DOHH2 (cell line): ENCODE data around the gene COPS4.
"Not testable (repeated sequence)": the region's sequence is repeated elsewhere in the genome, so short reads cannot be mapped to it uniquely, and the experiment has no call there.

Experiments
- H3F3A ChIP-seq: fragments of 200-600 bp; sonication (generic), shearing (Covaris generic); 2 replicates; pipeline ENCODE4 v1.6.0; 2016; ENCODE audit warnings: antibody characterized with exemption, mild to moderate bottlenecking; ENCODE audit not compliant: control insufficient read depth, insufficient read depth
- H3K27ac ChIP-seq: fragments of 200-600 bp; sonication (generic); 2 replicates; pipeline ENCODE4 v1.5.1; 2014; ENCODE audit warnings: low read depth, mild to moderate bottlenecking, low read length, moderate library complexity
- H3K27me3 ChIP-seq: fragments of 200-600 bp; sonication (generic); 2 replicates; pipeline ENCODE4 v1.6.1; 2014; ENCODE audit warnings: mild to moderate bottlenecking, low read length, mixed read lengths; ENCODE audit not compliant: control insufficient read depth
- H3K36me3 ChIP-seq: fragments of 200-600 bp; sonication (generic); 2 replicates; pipeline ENCODE4 v1.6.1; 2014; ENCODE audit warnings: mild to moderate bottlenecking, low read length, moderate library complexity, mixed read lengths; ENCODE audit not compliant: control insufficient read depth
- H3K4me1 ChIP-seq: fragments of 200-600 bp; sonication (generic); 2 replicates; pipeline ENCODE4 v1.6.1; 2014; ENCODE audit warnings: mild to moderate bottlenecking, low read length, mixed read lengths; ENCODE audit not compliant: control insufficient read depth
- H3K4me2 ChIP-seq: fragments of 200-600 bp; sonication (generic); 2 replicates; pipeline ENCODE4 v1.6.0; 2014; ENCODE audit warnings: mild to moderate bottlenecking, low read length, moderate library complexity
- H3K4me3 ChIP-seq: fragments of 200-600 bp; sonication (generic); 2 replicates; pipeline ENCODE4 v1.5.1; 2014; ENCODE audit warnings: mild to moderate bottlenecking, low read length, mixed read lengths
- H3K79me2 ChIP-seq: fragments of 200-600 bp; sonication (generic); 2 replicates; pipeline ENCODE4 v1.6.1; 2014; ENCODE audit warnings: mild to moderate bottlenecking, low read length, mixed read lengths; ENCODE audit not compliant: control insufficient read depth
- H3K9me2 ChIP-seq: fragments of 200-600 bp; sonication (generic); replicated peaks from 2 replicates; pipeline ENCODE4 v1.6.1; 2014; ENCODE audit warnings: mild to moderate bottlenecking, low read length, mixed read lengths; ENCODE audit not compliant: control insufficient read depth
- H3K9me3 ChIP-seq: fragments of 200-600 bp; sonication (generic); 2 replicates; pipeline ENCODE4 v1.6.1; 2014; ENCODE audit warnings: antibody characterized with exemption, low read length, mixed read lengths; ENCODE audit not compliant: control insufficient read depth, insufficient read depth
- H4K20me1 ChIP-seq: fragments of 200-600 bp; sonication (generic); 2 replicates; pipeline ENCODE4 v1.6.0; 2014; ENCODE audit warnings: low read depth, mild to moderate bottlenecking, antibody characterized with exemption, low read length, moderate library complexity; ENCODE audit not compliant: control insufficient read depth, insufficient read depth
- EZH2phosphoT487 ChIP-seq: fragments of 200-600 bp; sonication (generic); IDR thresholded peaks from 2 replicates; pipeline ENCODE4 v1.6.1; 2017; ENCODE audit warnings: borderline replicate concordance, mild to moderate bottlenecking, antibody characterized with exemption, low read length, moderate library complexity, mixed read lengths
- TF ChIP-seq, protein P1 (sequence below): fragments of 200-600 bp; sonication (generic); IDR thresholded peaks from one replicate; pipeline ENCODE4 v1.5.1; 2014; ENCODE audit warnings: antibody characterized with exemption, mild to moderate bottlenecking, low read depth, low read length; ENCODE audit not compliant: poor library complexity, severe bottlenecking

COPS4 gene

DNA sequence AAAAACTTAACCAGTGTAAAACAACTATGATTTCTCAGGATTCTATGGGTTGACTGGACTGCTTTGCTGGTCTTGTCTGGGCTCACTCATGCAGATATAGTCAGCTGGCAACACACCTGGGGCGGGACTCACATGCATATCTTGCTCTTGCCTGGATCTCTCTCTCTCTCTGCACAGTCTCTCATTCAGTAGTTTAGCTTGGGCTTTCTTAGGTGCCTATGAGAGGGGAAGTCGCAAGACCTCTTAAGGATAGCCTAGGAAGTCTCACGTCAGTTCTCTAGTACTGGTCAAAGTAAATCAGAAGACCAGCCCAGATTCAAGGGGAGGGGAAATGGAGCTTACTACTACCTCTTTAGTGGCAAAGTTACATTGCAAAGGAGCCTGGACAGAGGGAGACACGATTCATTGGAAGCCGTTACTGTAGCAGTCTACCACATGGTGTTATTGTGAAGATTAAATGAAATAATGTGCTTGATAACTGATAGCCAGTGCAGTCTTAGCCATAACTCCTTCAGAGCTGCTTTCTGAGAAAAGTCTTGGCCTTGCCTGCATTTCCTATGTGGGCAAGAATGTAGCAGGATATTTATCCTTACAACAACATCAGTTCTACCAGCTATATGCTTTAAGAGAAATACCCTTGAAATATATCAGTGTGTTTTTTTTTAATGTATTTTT, 2.1 kb downstream of the COPS4 start:
- TF ChIP-seq, protein P1, sequence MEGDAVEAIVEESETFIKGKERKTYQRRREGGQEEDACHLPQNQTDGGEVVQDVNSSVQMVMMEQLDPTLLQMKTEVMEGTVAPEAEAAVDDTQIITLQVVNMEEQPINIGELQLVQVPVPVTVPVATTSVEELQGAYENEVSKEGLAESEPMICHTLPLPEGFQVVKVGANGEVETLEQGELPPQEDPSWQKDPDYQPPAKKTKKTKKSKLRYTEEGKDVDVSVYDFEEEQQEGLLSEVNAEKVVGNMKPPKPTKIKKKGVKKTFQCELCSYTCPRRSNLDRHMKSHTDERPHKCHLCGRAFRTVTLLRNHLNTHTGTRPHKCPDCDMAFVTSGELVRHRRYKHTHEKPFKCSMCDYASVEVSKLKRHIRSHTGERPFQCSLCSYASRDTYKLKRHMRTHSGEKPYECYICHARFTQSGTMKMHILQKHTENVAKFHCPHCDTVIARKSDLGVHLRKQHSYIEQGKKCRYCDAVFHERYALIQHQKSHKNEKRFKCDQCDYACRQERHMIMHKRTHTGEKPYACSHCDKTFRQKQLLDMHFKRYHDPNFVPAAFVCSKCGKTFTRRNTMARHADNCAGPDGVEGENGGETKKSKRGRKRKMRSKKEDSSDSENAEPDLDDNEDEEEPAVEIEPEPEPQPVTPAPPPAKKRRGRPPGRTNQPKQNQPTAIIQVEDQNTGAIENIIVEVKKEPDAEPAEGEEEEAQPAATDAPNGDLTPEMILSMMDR, result no peak
- TF ChIP-seq EZH2phosphoT487, result no peak
- Histone ChIP-seq H3K9me3 (no peaks in the 10 kb centered on the region), H3K9me2 (no peaks in the 10 kb centered on the region), H3K79me2 (peaks cover 64% of the 10 kb centered on the region), H3K4me2 (peak overlapping the region; percentile 93), H3F3A (0 out of 2 replicates have a peak, but pooled peaks cover 2% of the 10 kb centered on the region), H3K27me3 (no peaks in the 10 kb centered on the region), H3K4me1 (peaks cover 29% of the 10 kb centered on the region), H3K4me3 (peak overlapping the region; percentile 19; the same call in 1 of the 2 replicates), H4K20me1 (no peaks in the 10 kb centered on the region), H3K36me3 (no peaks in the 10 kb centered on the region), H3K27ac (no peak overlapping the region)

DNA sequence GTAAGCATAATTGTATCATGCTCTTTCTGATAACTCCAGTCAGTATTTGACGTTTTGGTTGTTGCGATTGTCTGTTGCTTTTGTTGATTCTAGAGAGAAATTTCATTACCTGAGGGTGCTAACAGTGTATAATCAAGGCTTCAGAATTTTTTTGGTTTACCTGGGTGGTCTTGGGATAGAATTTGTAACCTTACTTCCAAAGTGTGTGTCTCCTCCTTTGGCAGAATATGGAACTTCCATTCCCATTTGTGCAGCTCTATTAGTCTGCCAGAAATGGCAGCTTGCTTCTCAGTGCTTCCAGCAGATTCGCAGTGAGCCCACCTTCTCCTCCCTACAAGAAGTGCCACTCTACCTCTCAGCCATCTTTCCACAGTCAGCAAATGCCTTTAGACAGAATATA, 5.3 kb downstream of the COPS4 start:
- Histone ChIP-seq H4K20me1 (no peaks in the 10 kb centered on the region), H3K4me1 (peaks cover 31% of the 10 kb centered on the region), H3K27ac (no peak overlapping the region), H3F3A (no peaks in the 10 kb centered on the region), H3K79me2 (peaks cover 77% of the 10 kb centered on the region), H3K9me3 (no peaks in the 10 kb centered on the region), H3K4me2 (no peak overlapping the region), H3K36me3 (no peaks in the 10 kb centered on the region), H3K4me3 (no peak overlapping the region), H3K9me2 (no peaks in the 10 kb centered on the region), H3K27me3 (no peaks in the 10 kb centered on the region)
- TF ChIP-seq, protein P1, result no peak
- TF ChIP-seq EZH2phosphoT487, result no peak

DNA sequence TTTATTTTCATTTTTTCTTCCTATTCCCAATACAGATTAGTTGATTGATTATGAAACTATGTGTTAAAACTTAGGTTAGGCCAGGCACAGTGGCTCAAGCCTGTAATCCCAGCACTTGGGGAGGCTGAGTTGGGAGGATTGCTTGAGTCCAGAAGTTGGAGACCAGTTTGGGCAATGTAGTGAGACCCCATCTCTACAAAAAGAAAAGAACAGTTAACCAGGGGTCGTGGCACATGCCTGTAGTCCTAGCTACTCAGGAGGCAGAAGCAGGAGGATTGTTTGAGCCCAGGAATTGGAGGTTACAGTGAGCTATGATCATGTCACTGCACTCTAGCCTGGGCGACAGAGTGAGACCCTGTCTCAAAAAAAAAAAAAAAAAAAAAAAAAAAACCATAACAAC, 8.2 kb downstream of the COPS4 start:
- H3F3A ChIP-seq, H3K9me3 ChIP-seq, H3K36me3 ChIP-seq, H3K4me3 ChIP-seq, H3K4me2 ChIP-seq, H3K27ac ChIP-seq, H4K20me1 ChIP-seq, H3K9me2 ChIP-seq, H3K27me3 ChIP-seq: not testable (repeated sequence)
- Histone ChIP-seq H3K4me1 (peaks cover 26% of the 10 kb centered on the region), H3K79me2 (peaks cover 48% of the 10 kb centered on the region)

DNA sequence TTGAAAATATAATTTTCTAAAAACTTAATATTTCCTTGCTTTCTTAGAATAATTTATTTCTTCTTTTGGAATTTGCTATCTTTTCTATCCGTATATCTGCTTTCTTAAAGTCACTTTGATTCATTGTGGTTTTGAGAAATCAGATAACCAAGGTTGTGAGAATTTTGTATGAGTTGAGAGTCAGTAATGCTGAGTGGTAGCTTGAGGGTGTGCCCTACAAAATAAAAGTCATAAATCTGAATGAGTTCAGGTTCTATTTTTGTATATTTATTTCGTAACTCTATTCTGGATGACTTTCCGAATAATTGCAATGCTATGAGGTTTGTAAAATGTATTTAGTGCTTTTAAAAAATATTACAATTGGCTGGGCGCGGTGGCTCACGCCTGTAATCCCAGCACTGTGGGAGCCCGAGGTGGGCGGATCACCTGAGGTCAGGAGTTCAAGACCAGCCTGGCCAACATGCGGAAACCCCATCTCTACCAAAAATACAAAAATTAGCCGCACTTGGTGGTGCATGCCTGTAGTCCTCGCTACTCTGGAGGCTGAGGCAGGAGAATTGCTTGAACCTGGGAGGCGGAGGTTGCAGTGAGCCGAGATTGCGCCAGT, 8.9 kb downstream of the COPS4 start:
- H3F3A ChIP-seq, result no peaks in the 10 kb centered on the region
- no peak overlapping the region for H3K4me3 ChIP-seq
- no peaks in the 10 kb centered on the region for H3K36me3 ChIP-seq
- H3K27me3 ChIP-seq, result no peaks in the 10 kb centered on the region
- peaks cover 24% of the 10 kb centered on the region for H3K4me1 ChIP-seq
- TF ChIP-seq, protein P1, result no peak
- TF ChIP-seq EZH2phosphoT487, result no peak
- no peak overlapping the region for H3K27ac ChIP-seq
- no peaks in the 10 kb centered on the region for H3K9me3 ChIP-seq
- no peaks in the 10 kb centered on the region for H4K20me1 ChIP-seq
- H3K4me2 ChIP-seq, result no peak overlapping the region
- peaks cover 41% of the 10 kb centered on the region for H3K79me2 ChIP-seq
- no peaks in the 10 kb centered on the region for H3K9me2 ChIP-seq
